Muscle of leg (tissue), 11 donors: ENCODE data around the gene R3HDM2. TPM values are rescaled to one million over a fixed set of nuclear protein-coding genes. Genes with fewer than 3 reads are reported as not detected.
"Not testable (repeated sequence)": the region's sequence is repeated elsewhere in the genome, so short reads cannot be mapped to it uniquely, and the experiment has no call there.

Source experiments
- DNase-seq: peaks from one replicate; pipeline ENCODE4 v3.0.0; 2013
- H3K27ac ChIP-seq: one replicate; pipeline ENCODE4 v1.5.1; 2013; ENCODE audit warnings: mild to moderate bottlenecking, low read length, control low read depth
- H3K27me3 ChIP-seq: one replicate; pipeline ENCODE4 v1.6.1; 2013; ENCODE audit warnings: low read length; ENCODE audit not compliant: control insufficient read depth, insufficient read depth
- H3K36me3 ChIP-seq: one replicate; pipeline ENCODE4 v1.6.1; 2013; ENCODE audit warnings: low read length; ENCODE audit not compliant: control insufficient read depth, insufficient read depth
- H3K4me1 ChIP-seq: one replicate; pipeline ENCODE4 v1.6.1; 2013; ENCODE audit warnings: low read length; ENCODE audit not compliant: control insufficient read depth, insufficient read depth
- H3K4me3 ChIP-seq: one replicate; pipeline ENCODE4 v1.5.1; 2013; ENCODE audit warnings: low read length, control low read depth
- H3K9me3 ChIP-seq: replicated peaks from 2 replicates; pipeline ENCODE4 v1.6.1; 2013; ENCODE audit warnings: low read depth, low read length; ENCODE audit not compliant: control insufficient read depth
- WGBS: methylation state at CpG from one replicate; pipeline ENCODE4 v1.1.5; 2013; ENCODE audit warnings: missing lambda C conversion rate; ENCODE audit not compliant: insufficient coverage; 5-methylcytosine and 5-hydroxymethylcytosine counted together
- polyA plus RNA-seq, 8 donors: library from polyadenylated mRNA; unstranded; fragments of 120-200 nt; gene quantifications; one replicate each; pipeline versions ENCODE4 v1.2.1 to v1.2.3, GENCODE V29; 2013; ENCODE audit warnings: inconsistent platforms in 1 of 8, low replicate concordance in 1 of 8; ENCODE audit not compliant: insufficient read length in 8 of 8, insufficient read depth in 1 of 8
- total RNA-seq: library from RNA; stranded (reverse); fragments of 120-200 nt; gene quantifications from one replicate; pipeline ENCODE4 v1.2.4, GENCODE V29; 2013

R3HDM2 gene
- total and polyA plus RNA-seq, 9 donors, result 20.2 to 52.6 (median 39.6) TPM

- not testable (repeated sequence) for H3K4me1 ChIP-seq, H3K4me3 ChIP-seq, H3K9me3 ChIP-seq, H3K36me3 ChIP-seq, H3K27ac ChIP-seq, H3K27me3 ChIP-seq, DNase-seq
- no CpG with 5 or more reads among the region's 4 CpGs for WGBS
Observed at GRCh38 chr12:57402156-57402555, 28.7 kb downstream of the R3HDM2 start.

GRCh38 chr12:57401165-57401564, 29.7 kb downstream of the R3HDM2 start:
- 64% methylated on average over 3 of the region's 5 CpGs for WGBS
- Histone ChIP-seq H3K4me3 (no peak overlapping the region), H3K27me3 (no peaks in the 10 kb centered on the region), H3K27ac (no peak overlapping the region), H3K4me1 (no peaks in the 10 kb centered on the region), H3K36me3 (no peaks in the 10 kb centered on the region), H3K9me3 (no peaks in the 10 kb centered on the region)
- no peak for DNase-seq

GRCh38 chr12:57399718-57400463, 31.0 kb downstream of the R3HDM2 start:
- H3K9me3 ChIP-seq, H3K4me1 ChIP-seq, H3K4me3 ChIP-seq, H3K27me3 ChIP-seq, H3K36me3 ChIP-seq, H3K27ac ChIP-seq, DNase-seq: not testable (repeated sequence)
- WGBS, result 95% methylated on average over 2 of the region's 7 CpGs

GRCh38 chr12:57397441-57397840, 33.4 kb downstream of the R3HDM2 start:
- no CpG with 5 or more reads among the region's 2 CpGs for WGBS
- Histone ChIP-seq H3K4me3 (no peak overlapping the region), H3K27me3 (no peaks in the 10 kb centered on the region)

GRCh38 chr12:57395121-57395520, 35.7 kb downstream of the R3HDM2 start:
- Histone ChIP-seq H3K27me3 (no peaks in the 10 kb centered on the region), H3K4me3 (no peak overlapping the region), H3K4me1 (no peaks in the 10 kb centered on the region), H3K9me3 (no peaks in the 10 kb centered on the region), H3K36me3 (peaks cover 14% of the 10 kb centered on the region), H3K27ac (no peak overlapping the region)
- WGBS, result 92% methylated on average over 15 of the region's 18 CpGs
- DNase-seq, result no peak

More at GRCh38 chr12:57397441-57397840, 33.4 kb downstream of the R3HDM2 start:
- Histone ChIP-seq H3K4me1 (no peaks in the 10 kb centered on the region), H3K9me3 (no peaks in the 10 kb centered on the region), H3K27ac (no peak overlapping the region), H3K36me3 (peaks cover 7% of the 10 kb centered on the region)
- no peak for DNase-seq

GRCh38 chr12:57390174-57390573, 40.7 kb downstream of the R3HDM2 start:
- Histone ChIP-seq H3K36me3 (peaks cover 11% of the 10 kb centered on the region), H3K4me3 (no peak overlapping the region), H3K27me3 (no peaks in the 10 kb centered on the region), H3K27ac (no peak overlapping the region), H3K9me3 (no peaks in the 10 kb centered on the region), H3K4me1 (no peaks in the 10 kb centered on the region)
- DNase-seq, result no peak
- 85% methylated on average over 2 of the region's 2 CpGs for WGBS

GRCh38 chr12:57389033-57389432, 41.8 kb downstream of the R3HDM2 start:
- Histone ChIP-seq H3K4me1 (no peaks in the 10 kb centered on the region), H3K9me3 (no peaks in the 10 kb centered on the region), H3K4me3 (no peak overlapping the region), H3K27me3 (no peaks in the 10 kb centered on the region), H3K36me3 (peaks cover 10% of the 10 kb centered on the region), H3K27ac (no peak overlapping the region)
- no CpG with 5 or more reads among the region's 3 CpGs for WGBS
- no peak for DNase-seq

- Histone ChIP-seq H3K36me3 (peaks cover 10% of the 10 kb centered on the region), H3K4me3 (no peak overlapping the region), H3K9me3 (no peaks in the 10 kb centered on the region), H3K27me3 (no peaks in the 10 kb centered on the region), H3K4me1 (no peaks in the 10 kb centered on the region), H3K27ac (no peak overlapping the region)
- DNase-seq, result no peak
- WGBS, result 100% methylated on average over 1 of the region's 5 CpGs
Observed at GRCh38 chr12:57388425-57388824, 42.4 kb downstream of the R3HDM2 start.

GRCh38 chr12:57386187-57386720, 44.6 kb downstream of the R3HDM2 start:
- Histone ChIP-seq H3K4me3 (no peak overlapping the region), H3K36me3 (peaks cover 6% of the 10 kb centered on the region), H3K9me3 (no peaks in the 10 kb centered on the region), H3K4me1 (no peaks in the 10 kb centered on the region), H3K27ac (no peak overlapping the region), H3K27me3 (no peaks in the 10 kb centered on the region)
- WGBS, result 92% methylated on average over 32 of the region's 33 CpGs
- no peak for DNase-seq

- no peak for DNase-seq
- H3K4me3 ChIP-seq, result no peak overlapping the region
- peaks cover 6% of the 10 kb centered on the region for H3K36me3 ChIP-seq
- H3K27me3 ChIP-seq, result no peaks in the 10 kb centered on the region
- H3K4me1 ChIP-seq, result no peaks in the 10 kb centered on the region
- H3K9me3 ChIP-seq, result no peaks in the 10 kb centered on the region
- no peak overlapping the region for H3K27ac ChIP-seq
- WGBS, result 94% methylated on average over 2 of the region's 3 CpGs
Observed at GRCh38 chr12:57385586-57385985, 45.3 kb downstream of the R3HDM2 start.
